Stimulated activated CD8-positive, alpha-beta memory T cell treated with anti-CD3 and anti-CD28 coated beads, Interleukin-15, amount 100 ng/mL, for 4 hours (primary cell): ENCODE data around the gene SND1.

Experiments used
- DNase-seq, 2 donors: peaks; one replicate each; pipeline ENCODE4 v3.0.0-alpha.2; 2020; ENCODE audit warnings: low read depth in 2 of 2

The SND1 gene

GRCh38 chr7:128037081-128037480, 385.1 kb downstream of the SND1 start:
- DNase-seq, result no peak

DNA sequence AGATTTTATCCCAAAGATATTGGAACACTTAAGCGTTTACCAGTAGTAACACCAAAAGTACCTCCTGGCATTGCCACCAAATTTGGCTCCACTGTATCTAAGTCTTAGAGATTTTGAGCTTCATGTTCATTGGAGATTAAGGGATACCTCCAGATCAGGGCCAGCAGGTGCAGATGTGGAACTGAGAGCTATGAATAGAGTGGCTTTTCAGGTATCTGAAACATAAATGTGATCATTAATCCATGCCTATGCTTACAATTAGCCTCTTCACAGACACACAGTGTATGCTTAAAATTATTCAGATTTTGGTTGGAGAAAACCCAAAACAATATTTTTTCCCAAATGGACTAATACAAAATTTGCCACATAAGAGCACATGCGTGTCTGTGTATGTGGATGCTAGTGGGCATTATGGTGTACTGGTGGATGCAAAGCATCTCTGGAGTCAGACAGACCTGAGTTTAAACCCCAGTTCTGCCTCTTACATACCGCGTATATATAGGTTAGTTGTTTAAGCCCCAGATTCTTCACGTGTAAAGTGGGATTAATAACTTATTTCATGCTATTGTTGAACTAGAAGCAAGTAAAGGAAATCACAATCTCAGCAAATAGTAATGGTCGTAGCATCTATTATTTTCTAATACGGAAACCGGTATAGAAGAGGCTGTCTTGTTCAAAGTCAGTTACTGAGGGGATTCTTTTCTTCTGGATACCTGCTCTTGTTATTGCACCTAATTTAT, 386.1 kb downstream of the SND1 start:
- no peak for DNase-seq

- no peak for DNase-seq
These were observed 387.6 kb downstream of the SND1 start for GRCh38 chr7:128039544-128039953.

GRCh38 chr7:128040205-128040604, 388.2 kb downstream of the SND1 start:
- no peak for DNase-seq

DNA sequence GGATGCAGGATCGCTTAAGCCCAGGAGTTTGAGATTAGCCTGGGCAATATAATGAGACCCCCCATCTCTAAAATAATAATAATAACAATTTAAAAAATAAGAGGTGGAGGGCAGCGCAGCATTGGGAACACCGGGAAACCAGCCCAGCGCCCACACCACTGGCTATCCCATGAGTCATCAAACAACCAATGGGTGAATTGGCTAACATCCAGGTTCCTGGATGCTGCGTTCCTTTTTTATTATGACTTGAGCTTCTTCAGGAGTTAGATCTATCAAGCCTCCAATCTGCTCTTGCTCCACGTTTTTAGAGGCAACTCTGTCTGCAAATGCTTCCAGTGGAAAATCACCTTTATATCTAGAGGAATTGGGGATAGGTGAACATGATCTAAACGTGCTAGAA, 389.2 kb downstream of the SND1 start:
- no peak for DNase-seq

DNA sequence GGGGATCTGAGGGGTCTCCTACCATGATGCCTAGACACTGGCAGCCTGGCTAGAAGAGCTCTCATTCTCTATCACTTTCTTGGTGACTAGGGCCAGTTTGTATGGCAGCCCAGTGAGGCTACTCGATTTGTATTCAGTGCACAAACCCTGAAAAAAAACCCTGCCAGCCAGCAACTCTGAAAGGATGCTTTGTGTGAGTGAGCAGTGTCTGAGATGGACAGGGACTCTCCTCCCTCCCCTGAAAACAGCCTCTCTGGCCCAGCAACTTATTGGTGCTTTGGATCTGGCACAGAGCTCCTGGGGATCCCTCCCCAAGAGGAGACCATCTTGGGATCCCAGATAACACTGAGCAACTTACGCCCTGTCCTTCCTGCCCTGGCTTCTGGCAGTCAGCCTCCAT, 390.0 kb downstream of the SND1 start:
- no peak for DNase-seq

- no peak for DNase-seq
These were observed 392.1 kb downstream of the SND1 start for GRCh38 chr7:128044064-128044463.

DNA sequence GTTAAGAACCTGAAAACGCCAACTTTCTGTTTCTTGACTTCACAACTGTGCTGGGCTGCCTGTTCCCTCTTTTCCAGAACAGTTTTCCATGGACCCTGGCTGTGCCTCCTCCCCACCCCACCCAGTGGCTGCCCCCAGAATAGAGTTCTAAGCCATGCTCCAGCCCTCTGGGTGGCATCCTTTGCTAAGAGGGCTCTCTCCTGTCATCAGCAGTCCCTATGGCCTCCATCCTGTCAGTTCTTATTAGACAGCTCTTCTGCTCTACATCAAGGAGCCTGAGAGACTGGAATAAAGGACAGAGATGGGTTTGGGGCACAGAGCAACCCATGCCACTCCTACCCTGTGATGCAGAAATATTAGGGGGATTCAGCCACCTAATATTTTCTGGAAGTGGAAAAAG, 393.2 kb downstream of the SND1 start:
- no peak for DNase-seq

- DNase-seq, result no peak
These were observed 393.8 kb downstream of the SND1 start for GRCh38 chr7:128045766-128046165.

GRCh38 chr7:128052404-128052803, 400.4 kb downstream of the SND1 start:
- no peak for DNase-seq

- no peak for DNase-seq
These were observed 401.0 kb downstream of the SND1 start for GRCh38 chr7:128053023-128053422.

GRCh38 chr7:128053991-128054390, 402.0 kb downstream of the SND1 start:
- no peak for DNase-seq

- DNase-seq, result no peak
These were observed 402.5 kb downstream of the SND1 start for GRCh38 chr7:128054511-128054910.

- no peak for DNase-seq
These were observed 403.6 kb downstream of the SND1 start for GRCh38 chr7:128055637-128056036.

DNA sequence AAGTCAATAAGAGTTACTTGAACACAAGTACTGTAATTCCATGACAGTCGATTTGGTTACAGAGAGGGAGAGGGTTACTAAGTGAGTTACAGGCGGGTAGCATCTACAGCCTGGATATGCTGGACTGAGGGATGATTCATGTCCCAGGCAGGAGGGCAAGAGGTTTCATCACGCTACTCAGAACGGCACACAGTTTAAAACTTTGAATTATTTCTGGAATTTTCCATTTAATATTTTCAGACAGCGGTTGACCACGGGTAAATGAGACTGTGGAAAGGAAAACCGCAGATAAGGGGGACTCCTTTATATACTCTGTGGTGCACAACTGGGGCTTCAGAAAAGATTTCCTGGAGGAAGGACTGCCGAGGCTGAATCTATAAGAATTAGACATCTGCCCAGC, 404.9 kb downstream of the SND1 start:
- no peak for DNase-seq

GRCh38 chr7:128057909-128058308, 405.9 kb downstream of the SND1 start:
- DNase-seq, result no peak

DNA sequence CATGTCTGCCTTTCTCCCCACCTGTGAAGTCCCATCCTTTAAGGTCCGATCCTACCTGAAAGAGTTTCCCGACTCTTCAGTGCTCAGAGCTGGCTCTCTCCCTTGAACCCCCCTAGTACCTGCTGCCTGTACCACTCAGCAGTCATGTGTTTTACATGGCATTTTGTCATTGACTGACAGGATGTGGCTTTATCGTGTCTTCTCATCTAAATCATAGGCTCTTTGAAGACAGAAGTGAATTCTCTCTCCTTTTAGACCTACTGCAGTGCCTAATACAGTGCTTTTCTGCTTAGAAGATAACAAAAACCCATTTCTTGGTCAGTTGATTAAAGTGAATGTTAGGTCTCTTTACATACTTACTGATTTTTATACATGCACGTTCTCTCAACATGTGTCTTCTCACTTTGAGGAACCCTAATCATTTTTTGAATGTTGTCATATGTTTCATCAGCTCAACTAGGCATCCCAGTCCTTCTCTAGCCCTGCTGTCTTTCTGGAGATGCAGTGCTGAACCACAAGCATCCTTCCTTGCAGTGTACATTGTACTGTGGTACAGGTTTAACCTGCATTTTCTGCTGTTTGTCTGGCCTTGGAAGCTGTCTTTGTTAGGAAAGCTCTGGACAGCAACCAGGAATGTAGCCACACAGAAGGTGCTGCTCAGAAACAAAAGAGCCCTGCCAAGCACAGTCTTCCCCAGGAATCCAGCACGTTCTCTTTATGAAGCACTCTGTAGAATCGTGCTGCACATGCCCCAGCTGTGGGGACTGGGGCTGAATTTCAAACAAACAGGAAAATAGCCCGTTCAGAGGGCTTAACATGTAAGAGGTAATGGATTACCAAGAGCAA, 407.4 kb downstream of the SND1 start:
- DNase-seq, result no peak

- no peak for DNase-seq
These were observed 408.0 kb downstream of the SND1 start for GRCh38 chr7:128060018-128060417.

DNA sequence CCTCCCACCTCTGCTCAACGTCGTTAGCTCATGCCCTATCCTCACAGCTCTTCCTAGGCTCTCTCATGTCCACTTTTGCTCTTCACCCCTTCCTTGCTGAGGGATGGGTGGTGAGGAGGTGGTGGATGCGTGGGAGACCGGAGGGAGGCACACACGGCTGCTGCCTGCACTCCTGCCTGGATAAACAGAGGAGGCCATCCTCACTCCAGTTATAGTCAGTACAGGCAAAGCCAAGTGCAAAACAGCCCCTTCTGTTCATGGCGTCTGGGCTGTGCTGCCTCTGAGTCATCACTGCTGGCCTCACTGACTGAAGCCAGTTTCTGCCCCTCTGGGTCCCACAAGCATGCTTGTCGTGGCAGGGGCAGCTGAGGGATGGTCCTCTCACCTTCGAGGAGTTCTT, 411.1 kb downstream of the SND1 start:
- DNase-seq, result no peak

- no peak for DNase-seq
These were observed 413.9 kb downstream of the SND1 start for GRCh38 chr7:128065872-128066271.

- no peak for DNase-seq
These were observed 414.4 kb downstream of the SND1 start for GRCh38 chr7:128066395-128066794.

DNA sequence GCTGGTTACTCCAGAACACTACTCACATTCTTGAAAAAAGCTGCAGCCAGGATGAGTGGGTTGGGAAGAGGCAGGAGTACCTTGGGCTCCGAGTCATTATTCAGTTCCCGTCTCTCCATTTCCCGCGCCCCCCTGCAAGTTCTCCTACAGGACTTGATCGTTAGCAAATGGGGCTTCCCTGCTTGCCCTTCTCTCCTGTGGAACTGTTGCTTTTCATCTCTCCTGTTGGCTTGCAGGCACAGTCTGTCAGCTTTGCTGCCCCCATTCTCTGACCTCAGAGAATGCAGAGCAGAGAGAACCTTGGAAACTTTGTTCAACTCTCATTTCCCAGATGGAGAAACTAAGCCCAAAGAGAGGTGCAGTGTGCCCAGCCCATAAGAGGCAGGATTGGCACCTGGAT, 414.9 kb downstream of the SND1 start:
- no peak for DNase-seq

GRCh38 chr7:128067983-128068382, 416.0 kb downstream of the SND1 start:
- DNase-seq, result no peak
